Inflammatory macrophage (primary cell): Measurements from ENCODE around the gene KRT222.

Source experiments
- DNase-seq, 2 donors: peaks; one replicate each; pipeline ENCODE4 v3.0.0-alpha.2; 2020 to 2022

Gene KRT222

GRCh38 chr17:40651939-40652338 is 13.0 kb downstream of the KRT222 start:
- DNase-seq = no peak

- DNase-seq = no peak
Observed at GRCh38 chr17:40648384-40648968, 16.5 kb downstream of the KRT222 start.

- peak; percentile 60 to 73 for DNase-seq
Observed at GRCh38 chr17:40647624-40648383, 17.2 kb downstream of the KRT222 start, which contains the start of gene SMARCE1. TSS of gene SMARCE1 (minus strand) at chr17:40647818. CDS start at chr17:40645802, 2,016 bp downstream.

GRCh38 chr17:40646791-40647623 is 18.0 kb downstream of the KRT222 start:
- peak; percentile 42 to 51 for DNase-seq

DNA sequence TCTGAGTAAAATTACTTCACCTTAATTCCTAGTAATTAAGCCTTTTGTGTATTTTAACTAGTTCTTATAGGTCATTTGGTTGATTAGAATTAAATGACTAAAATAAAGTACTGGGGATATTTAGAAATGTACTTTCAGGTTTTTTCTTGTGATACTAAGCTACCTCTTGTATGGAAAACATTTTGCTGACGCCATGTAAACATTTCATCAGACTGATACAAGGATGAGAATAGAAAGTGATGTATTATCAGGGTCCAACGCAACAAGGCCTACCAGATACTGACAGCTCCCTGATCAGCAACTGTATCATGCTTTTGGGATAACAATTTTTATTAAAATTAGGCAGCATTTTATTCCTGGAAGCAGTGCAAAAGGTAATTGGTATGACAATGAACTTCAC is 19.0 kb downstream of the KRT222 start:
- no peak for DNase-seq

DNA sequence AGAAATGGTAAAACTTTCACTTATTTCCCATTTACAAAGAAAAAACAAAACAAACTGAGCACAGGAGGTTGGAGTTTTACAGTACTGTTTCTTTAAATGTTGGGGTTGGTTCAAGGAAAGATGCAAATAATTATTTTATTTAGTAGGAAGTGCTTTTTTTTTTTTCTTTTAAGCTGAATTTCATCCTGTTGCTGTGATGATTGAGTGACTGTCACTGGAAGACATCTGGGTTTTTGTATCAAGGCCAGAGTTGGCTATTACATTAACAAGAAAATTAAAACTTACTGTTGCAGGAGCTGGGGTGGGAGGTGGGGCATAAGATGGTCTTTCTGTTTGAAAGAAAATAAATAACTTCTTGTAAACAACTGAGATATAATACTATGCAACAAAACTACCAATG is 19.7 kb downstream of the KRT222 start:
- no peak for DNase-seq

- DNase-seq = no peak
Observed at GRCh38 chr17:40637931-40638330, 27.0 kb downstream of the KRT222 start.

GRCh38 chr17:40633871-40634270 is 31.1 kb downstream of the KRT222 start:
- no peak for DNase-seq

DNA sequence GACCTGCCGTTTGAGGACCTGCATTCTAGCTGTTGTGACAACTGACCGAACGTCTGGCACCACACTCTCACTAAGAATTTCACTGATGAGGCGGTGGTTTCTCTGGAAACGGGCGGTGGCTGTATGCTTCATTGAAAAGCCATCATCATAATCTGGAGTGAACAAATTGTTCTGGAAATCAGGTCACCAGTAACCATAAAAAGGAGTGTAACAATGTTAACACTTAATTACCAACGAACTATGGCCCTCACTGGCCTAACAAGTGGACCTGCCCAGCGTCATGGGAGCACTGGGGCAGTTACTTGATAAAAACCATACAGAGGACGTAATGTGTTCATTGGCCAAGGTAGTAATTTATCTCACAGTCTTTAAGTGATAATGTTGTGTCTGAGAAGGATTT is 32.8 kb downstream of the KRT222 start:
- DNase-seq = no peak

- DNase-seq = no peak
Observed at GRCh38 chr17:40629842-40630241, 35.1 kb downstream of the KRT222 start.

DNA sequence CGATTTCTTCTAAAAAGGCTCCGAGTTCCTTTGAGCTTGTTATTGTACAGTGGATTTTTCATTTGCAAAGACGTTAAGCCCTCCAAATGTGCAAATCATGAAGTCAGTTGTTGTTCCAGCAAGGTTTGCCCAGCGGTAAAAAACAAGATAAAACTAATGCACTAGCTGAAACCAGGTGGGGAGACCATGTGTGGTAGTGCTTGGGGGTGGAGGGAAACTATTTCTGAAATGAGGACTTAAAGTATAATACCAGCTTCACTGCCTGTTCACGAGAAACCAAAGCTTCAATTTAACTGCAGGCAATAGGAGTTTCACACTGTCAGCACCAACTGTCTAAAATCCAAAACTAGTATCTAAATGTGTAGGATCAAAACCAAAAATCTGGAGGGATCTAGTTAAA is 39.7 kb downstream of the KRT222 start:
- no peak for DNase-seq

GRCh38 chr17:40623419-40624210 is 41.4 kb downstream of the KRT222 start:
- no peak for DNase-seq

DNA sequence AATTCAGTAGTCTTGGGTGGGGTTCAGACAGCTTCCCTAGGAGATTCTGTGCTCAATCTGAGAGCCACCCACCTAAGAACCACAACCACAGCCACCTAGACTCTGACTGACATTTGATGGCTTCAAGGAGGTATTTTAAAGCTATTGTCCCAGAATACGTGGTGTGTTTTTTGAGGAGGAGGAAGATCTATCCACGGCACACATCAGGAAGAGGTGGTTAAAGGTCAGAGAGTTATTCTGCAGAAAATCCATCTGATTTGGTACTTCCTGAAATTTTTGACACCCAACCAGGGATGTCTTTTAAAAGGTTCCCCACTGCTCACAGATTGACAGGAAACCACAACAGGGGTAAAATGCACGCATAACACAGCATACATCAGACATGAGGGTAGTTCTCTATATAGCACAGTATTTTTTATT is 42.5 kb downstream of the KRT222 start:
- peak in 1 of 2 donors; percentile 6 for DNase-seq

GRCh38 chr17:40621578-40621977 is 43.4 kb downstream of the KRT222 start:
- DNase-seq = no peak

DNA sequence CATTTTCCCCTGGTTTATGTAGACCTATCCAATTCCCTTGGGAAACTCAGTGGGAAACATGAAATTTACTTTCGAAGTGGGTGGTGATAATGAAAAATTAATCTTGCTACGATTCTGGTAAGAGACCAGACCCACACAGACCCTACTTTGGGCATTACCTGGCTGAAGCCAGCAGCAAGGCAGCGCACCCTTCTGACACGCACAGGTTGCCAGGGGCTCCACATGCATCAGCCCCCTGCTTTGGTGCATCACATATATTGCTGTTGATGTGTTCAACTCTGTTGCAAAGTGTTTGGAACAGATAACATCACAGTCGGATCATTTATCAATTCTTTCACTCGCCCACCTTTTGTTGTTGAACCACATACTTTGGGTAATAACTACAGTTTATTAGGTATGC is 44.0 kb downstream of the KRT222 start:
- DNase-seq = no peak

DNA sequence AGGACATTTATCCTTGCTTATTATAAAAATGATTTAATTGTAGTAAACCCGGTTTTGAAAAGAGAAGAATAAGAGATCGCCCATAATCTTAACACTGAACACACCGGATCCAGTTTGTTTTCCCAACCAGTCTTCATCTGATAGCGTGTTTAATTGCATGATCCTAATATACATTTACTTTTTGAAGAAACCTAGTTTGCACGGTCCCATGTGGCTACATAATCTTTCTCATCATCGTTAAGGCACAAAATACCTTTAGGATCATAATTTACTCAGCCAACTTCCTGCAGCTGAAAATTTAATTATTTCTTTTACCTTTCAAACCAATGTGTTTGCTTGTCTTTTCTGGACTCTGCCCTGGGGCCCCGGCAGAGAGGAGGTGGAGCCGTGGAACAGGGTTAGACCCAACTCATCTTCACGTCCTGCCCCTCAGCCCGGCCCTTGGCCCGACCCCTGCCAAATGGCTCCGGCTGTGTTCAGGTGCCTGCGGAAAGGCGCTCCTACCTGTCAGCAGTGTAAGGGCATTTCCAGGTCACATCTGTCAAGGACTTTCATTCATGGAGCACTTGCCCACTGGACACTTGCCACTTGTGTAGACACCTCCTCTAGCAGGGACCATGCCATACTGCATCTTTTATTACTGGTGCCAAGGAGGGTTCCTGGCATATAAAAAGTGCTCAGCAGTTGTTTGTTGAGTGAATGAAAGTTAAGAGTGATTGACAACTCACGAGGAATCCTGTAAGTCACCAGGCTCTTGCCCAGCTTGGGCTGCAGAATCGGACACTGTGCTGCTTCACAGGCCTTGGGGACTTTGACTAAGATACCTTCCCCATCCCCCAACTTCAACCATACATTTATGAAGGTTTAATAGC is 46.0 kb downstream of the KRT222 start:
- DNase-seq = no peak

DNA sequence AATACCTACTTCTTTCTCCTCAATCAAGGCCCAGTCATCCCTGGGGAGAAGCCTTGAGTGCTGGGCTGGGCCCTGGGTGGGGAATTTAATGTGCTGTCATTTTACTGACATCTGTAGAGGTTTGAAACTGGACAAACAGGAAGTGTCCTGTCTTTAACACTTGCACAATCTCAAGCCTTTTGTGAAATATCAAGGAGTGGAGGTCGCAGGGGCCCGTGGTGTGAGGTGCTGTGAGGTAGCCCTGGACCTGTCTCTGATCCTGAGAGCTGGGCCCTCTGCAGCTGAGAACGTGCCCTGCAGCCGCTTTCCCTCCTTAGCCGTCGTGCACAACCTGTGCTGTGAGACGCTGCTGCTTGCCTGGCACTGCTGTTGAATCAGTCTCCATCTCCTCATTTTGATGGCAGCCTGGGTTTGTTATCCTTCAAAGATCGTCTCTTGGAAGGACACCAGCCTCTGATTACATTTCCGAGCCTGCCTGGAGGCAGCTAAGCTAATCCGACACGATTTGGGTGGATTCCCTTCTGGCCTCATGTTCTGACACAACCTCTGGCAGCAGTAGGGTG is 47.2 kb downstream of the KRT222 start:
- peak; percentile 7 to 17 for DNase-seq

- DNase-seq = no peak
Observed at GRCh38 chr17:40616592-40616991, 48.4 kb downstream of the KRT222 start.

GRCh38 chr17:40615841-40616476 is 49.0 kb downstream of the KRT222 start:
- no peak for DNase-seq

DNA sequence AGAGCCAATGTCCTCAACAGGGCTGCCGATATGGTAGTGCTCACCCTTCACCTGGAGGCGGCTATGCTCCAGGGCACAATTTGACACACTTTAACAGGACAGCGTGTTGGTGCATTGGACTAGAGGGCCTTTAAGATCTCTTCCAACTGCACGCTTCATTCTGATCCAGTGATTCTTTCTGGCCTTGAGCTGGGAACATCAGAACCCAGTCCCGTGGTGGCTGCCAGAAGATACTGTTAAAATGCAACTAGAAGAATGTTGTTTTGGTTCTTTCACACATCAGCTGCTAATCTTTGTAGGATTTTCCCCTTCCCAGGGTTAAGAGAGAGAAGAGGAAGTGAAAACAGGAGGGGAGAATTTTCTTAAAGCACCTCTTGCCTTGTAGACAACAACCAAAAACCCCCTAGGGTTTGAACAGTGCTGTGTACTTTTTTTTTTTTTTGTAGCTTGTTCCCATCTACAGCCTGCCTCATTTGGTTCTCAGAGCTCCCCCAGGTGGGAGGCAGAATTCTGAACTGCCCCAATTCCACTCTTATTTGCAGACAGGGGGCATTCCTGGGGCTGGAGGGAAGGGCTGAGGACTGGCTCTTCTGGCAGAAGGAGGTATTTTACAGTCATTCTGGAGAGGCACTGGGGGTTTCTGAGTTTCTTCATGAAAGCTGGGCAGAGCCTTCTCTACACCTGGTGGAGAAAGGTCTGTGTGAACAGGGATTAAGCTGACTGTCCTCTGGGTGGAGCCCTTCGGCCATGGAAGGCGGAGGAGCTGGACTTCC is 49.7 kb downstream of the KRT222 start:
- DNase-seq = no peak
